Endodermal cell (in vitro differentiated cells): ENCODE measurements around the gene TLX1. TPM values are rescaled to one million over a fixed set of nuclear protein-coding genes. Genes with fewer than 3 reads are reported as not detected.

Experiments used
- DNase-seq: peaks from one replicate; pipeline ENCODE4 v3.0.0-alpha.2; 2017
- H3K27ac ChIP-seq: 2 replicates; pipeline ENCODE4 v1.5.1; 2013; ENCODE audit warnings: mild to moderate bottlenecking, low read depth, low read length, moderate library complexity
- H3K27me3 ChIP-seq: 2 replicates; pipeline ENCODE4 v1.6.1; 2013; ENCODE audit warnings: mild to moderate bottlenecking, low read length, moderate library complexity; ENCODE audit not compliant: insufficient read depth, control insufficient read depth, poor library complexity, severe bottlenecking
- H3K36me3 ChIP-seq: 2 replicates; pipeline ENCODE4 v1.7.0; 2013; ENCODE audit warnings: mild to moderate bottlenecking, low read length, moderate library complexity; ENCODE audit not compliant: control insufficient read depth, insufficient read depth
- H3K4me1 ChIP-seq: one replicate; pipeline ENCODE4 v1.7.0; 2013; ENCODE audit warnings: low read length; ENCODE audit not compliant: control insufficient read depth, insufficient read depth
- H3K4me3 ChIP-seq: 2 replicates; pipeline ENCODE4 v1.5.1; 2013; ENCODE audit warnings: mild to moderate bottlenecking, low read length, moderate library complexity
- H3K9ac ChIP-seq: 2 replicates; pipeline ENCODE4 v1.6.1; 2013; ENCODE audit warnings: mild to moderate bottlenecking, low read length, moderate library complexity; ENCODE audit not compliant: poor library complexity, severe bottlenecking; ENCODE audit errors: extremely low read depth
- H3K9me3 ChIP-seq: 2 replicates; pipeline ENCODE4 v1.6.1; 2013; ENCODE audit warnings: mild to moderate bottlenecking, low read length, moderate library complexity; ENCODE audit not compliant: control insufficient read depth
- H3K27ac Mint-ChIP-seq: 2 replicates; pipeline ENCODE4 v1.8.0; 2020; ENCODE audit warnings: mixed read lengths
- H3K27me3 Mint-ChIP-seq: 2 replicates; pipeline ENCODE4 v1.8.0; 2021; ENCODE audit warnings: mild to moderate bottlenecking, mixed read lengths; ENCODE audit not compliant: insufficient read depth
- H3K36me3 Mint-ChIP-seq: 2 replicates; pipeline ENCODE4 v1.8.0; 2020; ENCODE audit warnings: low read depth, mixed read lengths
- H3K4me1 Mint-ChIP-seq: 2 replicates; pipeline ENCODE4 v1.8.0; 2020; ENCODE audit warnings: mixed read lengths
- H3K4me3 Mint-ChIP-seq: 2 replicates; pipeline ENCODE4 v1.8.0; 2020; ENCODE audit warnings: mild to moderate bottlenecking, moderate library complexity, mixed read lengths
- H3K9me3 Mint-ChIP-seq: 2 replicates; pipeline ENCODE4 v1.8.0; 2020; ENCODE audit warnings: mild to moderate bottlenecking, mixed read lengths
- CTCF ChIP-seq: fragments of 200-600 bp; sonication (generic); conservative IDR thresholded peaks from 2 replicates; pipeline ENCODE4 v1.5.0; 2021; ENCODE audit warnings: antibody characterized with exemption, mild to moderate bottlenecking
- WGBS, 2 experiments: methylation state at CpG; one replicate each; pipeline versions ENCODE4 v1.1.5 to v1.1.7; 2013; ENCODE audit warnings: missing lambda C conversion rate in 2 of 2, mixed read lengths in 1 of 2; ENCODE audit not compliant: insufficient coverage in 1 of 2, insufficient read length in 1 of 2; 5-methylcytosine and 5-hydroxymethylcytosine counted together
- long read RNA-seq, 4 experiments: library from polyadenylated mRNA in 2 of 4; library from RNA in 1 of 4; library from capped mRNA in 1 of 4; stranded (forward) in 3 of 4; unstranded in 1 of 4; transcript quantifications; one replicate each; pipeline ENCODE4 v2.0.0, GENCODE V29; 2020 to 2021; ENCODE audit warnings: inconsistent platforms in 1 of 4
- polyA plus RNA-seq, 2 experiments: library from polyadenylated mRNA; stranded (reverse); fragments of 50-300 nt; gene quantifications; one replicate each; pipeline ENCODE4 v1.2.3, GENCODE V29; 2013
- total RNA-seq, 2 donors: library from RNA; stranded (reverse); fragmentation: NEBNext Ultra II Directional in 1 of 2; extraction: Animal tissue kit (Norgen Biotek cat#: 25700) in 1 of 2; gene quantifications; 2 replicates in 1 of 2; 3 replicates in 1 of 2; pipeline ENCODE4 v1.2.1, GENCODE V29; 2021

The TLX1 gene
- total RNA-seq: not detected
- 0.14 TPM for polyA plus RNA-seq (2013, experiment 1 of 2)
- polyA plus RNA-seq (2013, experiment 2 of 2): 0.12 TPM
- long read RNA-seq, experiment 1: 0 reads
- long read RNA-seq, experiment 2: 0 reads
- long read RNA-seq, experiment 3: 0 reads
- long read RNA-seq, experiment 4: 0 reads

GRCh38 chr10:101130984-101131961, at the start of gene TLX1:
Gene TLX1, plus strand, starts transcription at chr10:101131300. Its CDS starts 242 bp downstream, at chr10:101131542.
- Histone ChIP-seq H3K9me3 (no peaks in the 10 kb centered on the region), H3K4me3 (peak within 1 kb of the TSS; percentile 41), H3K4me1 (no peaks in the 10 kb centered on the region), H3K27ac (no peak within 1 kb of the TSS), H3K27me3 (peaks cover 100% of the 10 kb centered on the region), H3K9ac (no peak within 1 kb of the TSS), H3K36me3 (no peaks in the 10 kb centered on the region)
- TF ChIP-seq CTCF: peak; percentile 22
- DNase-seq: peak; percentile 87
- Mint-ChIP-seq H3K27ac (no peak within 1 kb of the TSS), H3K9me3 (no peaks in the 10 kb centered on the region), H3K27me3 (peaks cover 98% of the 10 kb centered on the region), H3K4me3 (peak within 1 kb of the TSS; percentile 42), H3K36me3 (no peaks in the 10 kb centered on the region), H3K4me1 (peaks cover 19% of the 10 kb centered on the region)
- WGBS, 2 experiments: 1 to 2% methylated on average over 38 to 83 of the region's 83 CpGs

GRCh38 chr10:101085846-101086245, 45.3 kb upstream of the TLX1 start:
- H3K27me3 Mint-ChIP-seq: peaks cover 78% of the 10 kb centered on the region
- peaks cover 87% of the 10 kb centered on the region for H3K27me3 ChIP-seq

GRCh38 chr10:101087376-101087775, 43.7 kb upstream of the TLX1 start:
- H3K9me3 Mint-ChIP-seq: no peaks in the 10 kb centered on the region
- Histone ChIP-seq H3K4me1 (no peaks in the 10 kb centered on the region), H3K27ac (no peak overlapping the region), H3K9me3 (no peaks in the 10 kb centered on the region), H3K9ac (no peak overlapping the region), H3K27me3 (peaks cover 83% of the 10 kb centered on the region), H3K4me3 (no peak overlapping the region), H3K36me3 (no peaks in the 10 kb centered on the region)
- DNase-seq: no peak
- H3K27me3 Mint-ChIP-seq: peaks cover 76% of the 10 kb centered on the region
- WGBS, 2 experiments: 90 to 100% methylated on average over 1 to 9 of the region's 10 CpGs
- no peak overlapping the region for H3K4me3 Mint-ChIP-seq
- H3K27ac Mint-ChIP-seq: no peak overlapping the region
- TF ChIP-seq CTCF: no peak
- no peaks in the 10 kb centered on the region for H3K4me1 Mint-ChIP-seq
- H3K36me3 Mint-ChIP-seq: no peaks in the 10 kb centered on the region

More at GRCh38 chr10:101085846-101086245, 45.3 kb upstream of the TLX1 start:
- no peak for TF ChIP-seq CTCF
- H3K36me3 Mint-ChIP-seq: no peaks in the 10 kb centered on the region
- no peak overlapping the region for H3K27ac ChIP-seq
- H3K4me1 ChIP-seq: no peaks in the 10 kb centered on the region
- 85 to 90% methylated on average over 5 to 6 of the region's 6 CpGs for WGBS, 2 experiments
- H3K9ac ChIP-seq: no peak overlapping the region
- H3K9me3 ChIP-seq: no peaks in the 10 kb centered on the region
- no peak overlapping the region for H3K4me3 ChIP-seq
- H3K9me3 Mint-ChIP-seq: no peaks in the 10 kb centered on the region
- no peaks in the 10 kb centered on the region for H3K36me3 ChIP-seq
- DNase-seq: no peak
- no peak overlapping the region for H3K4me3 Mint-ChIP-seq
- H3K4me1 Mint-ChIP-seq: no peaks in the 10 kb centered on the region
- H3K27ac Mint-ChIP-seq: no peak overlapping the region
